Measurements from ENCODE around the gene KIF22. TPM values are rescaled to one million over a fixed set of nuclear protein-coding genes. Genes with fewer than 3 reads are reported as not detected.
A peak's percentile ranks its signal among the peaks of the same experiment; 100 is the strongest.

Gene KIF22
- total and polyA plus RNA-seq, 8 donors = 11.1 to 229 (median 51.6) TPM

GRCh38 chr16:29848420-29849297 is 58.1 kb downstream of the KIF22 start:
- Histone ChIP-seq H3K27me3 (no peaks in the 10 kb centered on the region), H3K9me3 (no peaks in the 10 kb centered on the region), H3K27ac (peak overlapping the region in 2 of 5 donors; percentile 4 to 6), H3K4me3 (no peak overlapping the region), H3K4me1 (peaks cover 0 to 12% (median 4%) of the 10 kb centered on the region in 4 donors), H3K36me3 (peaks cover 40 to 64% (median 47%) of the 10 kb centered on the region in 4 donors)
- 38 to 42% (median 41%) methylated on average over 14 to 15 of the region's 15 CpGs for WGBS, 5 donors
- intact Hi-C loops (cut with DNase I; ENCODE audit: low total_unique reads) = no loop called here
- no peak for TF ChIP-seq EP300 (IDR thresholded peaks at IDR 0.05)
- TF ChIP-seq POLR2A (IDR thresholded peaks at IDR 0.05) = no peak
- TF ChIP-seq POLR2AphosphoS5 (IDR thresholded peaks at IDR 0.05) = peak in 2 of 3 donors; percentile 8 to 46
- TF ChIP-seq, protein P1, sequence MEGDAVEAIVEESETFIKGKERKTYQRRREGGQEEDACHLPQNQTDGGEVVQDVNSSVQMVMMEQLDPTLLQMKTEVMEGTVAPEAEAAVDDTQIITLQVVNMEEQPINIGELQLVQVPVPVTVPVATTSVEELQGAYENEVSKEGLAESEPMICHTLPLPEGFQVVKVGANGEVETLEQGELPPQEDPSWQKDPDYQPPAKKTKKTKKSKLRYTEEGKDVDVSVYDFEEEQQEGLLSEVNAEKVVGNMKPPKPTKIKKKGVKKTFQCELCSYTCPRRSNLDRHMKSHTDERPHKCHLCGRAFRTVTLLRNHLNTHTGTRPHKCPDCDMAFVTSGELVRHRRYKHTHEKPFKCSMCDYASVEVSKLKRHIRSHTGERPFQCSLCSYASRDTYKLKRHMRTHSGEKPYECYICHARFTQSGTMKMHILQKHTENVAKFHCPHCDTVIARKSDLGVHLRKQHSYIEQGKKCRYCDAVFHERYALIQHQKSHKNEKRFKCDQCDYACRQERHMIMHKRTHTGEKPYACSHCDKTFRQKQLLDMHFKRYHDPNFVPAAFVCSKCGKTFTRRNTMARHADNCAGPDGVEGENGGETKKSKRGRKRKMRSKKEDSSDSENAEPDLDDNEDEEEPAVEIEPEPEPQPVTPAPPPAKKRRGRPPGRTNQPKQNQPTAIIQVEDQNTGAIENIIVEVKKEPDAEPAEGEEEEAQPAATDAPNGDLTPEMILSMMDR (IDR thresholded peaks at IDR 0.05) = peak in 5 of 7 experiments; percentile 66 to 95 (median 77)
- peak; percentile 81 to 85 for DNase-seq

DNA sequence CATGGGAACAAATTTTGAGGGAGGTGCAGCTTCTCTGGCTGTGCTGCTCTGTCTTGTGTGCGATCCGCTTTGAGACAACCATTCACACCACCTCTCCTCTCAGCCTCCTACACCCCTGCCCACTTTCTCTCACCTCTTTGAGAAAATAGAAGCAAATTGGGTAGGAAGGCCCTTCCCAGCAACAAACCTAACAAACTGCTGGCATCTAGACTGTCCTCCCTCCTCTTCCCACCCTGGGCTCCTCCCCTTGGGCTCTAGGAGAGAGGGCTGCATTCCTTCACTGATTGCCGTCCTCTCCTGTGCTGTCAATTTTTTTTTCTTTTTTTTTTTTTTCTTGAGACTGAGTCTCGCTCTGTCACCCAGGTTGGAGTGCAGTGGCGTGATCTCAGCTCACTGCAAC is 59.0 kb downstream of the KIF22 start:
- no peaks in the 10 kb centered on the region for H3K27me3 ChIP-seq
- DNase-seq = no peak
- H3K27ac ChIP-seq = peak overlapping the region in 1 of 5 donors; percentile 4
- no peak overlapping the region for H3K4me3 ChIP-seq
- WGBS, 5 donors = 54 to 76% (median 72%) methylated on average over 5 of the region's 5 CpGs
- peaks cover 0 to 12% (median 4%) of the 10 kb centered on the region in 4 donors for H3K4me1 ChIP-seq
- TF ChIP-seq POLR2A (IDR thresholded peaks at IDR 0.05) = no peak
- no peak for TF ChIP-seq EP300 (IDR thresholded peaks at IDR 0.05)
- no peak for TF ChIP-seq POLR2AphosphoS5 (IDR thresholded peaks at IDR 0.05)
- TF ChIP-seq, protein P1 (IDR thresholded peaks at IDR 0.05) = no peak
- intact Hi-C loops (cut with DNase I; ENCODE audit: low total_unique reads) = no loop called here
- H3K9me3 ChIP-seq = no peaks in the 10 kb centered on the region
- H3K36me3 ChIP-seq = peaks cover 34 to 56% (median 38%) of the 10 kb centered on the region in 4 donors

DNA sequence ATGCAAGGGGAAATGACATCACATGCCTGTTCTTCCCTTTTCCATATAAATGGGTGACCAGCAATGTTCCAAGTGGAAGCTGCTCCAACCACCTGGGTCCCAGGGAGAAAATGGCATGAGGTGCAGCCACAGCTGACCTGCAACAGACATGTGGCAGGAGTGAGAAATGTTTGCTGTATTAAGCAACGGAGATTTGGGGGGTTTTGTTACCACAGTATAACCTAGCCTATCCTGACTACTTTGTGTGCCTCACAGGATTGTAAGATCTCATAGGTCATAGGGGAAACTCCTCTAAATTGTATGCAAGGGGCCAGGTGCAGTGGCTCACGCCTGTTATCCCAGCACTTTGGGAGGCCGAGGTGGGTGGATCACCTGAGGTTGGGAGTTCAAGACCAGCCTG is 60.4 kb downstream of the KIF22 start:
- no peak for DNase-seq
- TF ChIP-seq POLR2A (IDR thresholded peaks at IDR 0.05) = no peak
- TF ChIP-seq, protein P1 (IDR thresholded peaks at IDR 0.05) = no peak
- TF ChIP-seq POLR2AphosphoS5 (IDR thresholded peaks at IDR 0.05) = no peak
- no peak for TF ChIP-seq EP300 (IDR thresholded peaks at IDR 0.05)
- 86 to 100% (median 89%) methylated on average over 3 of the region's 3 CpGs for WGBS, 5 donors
- Histone ChIP-seq H3K9me3 (no peaks in the 10 kb centered on the region), H3K4me3 (no peak overlapping the region), H3K27me3 (no peaks in the 10 kb centered on the region), H3K36me3 (peaks cover 19 to 41% (median 23%) of the 10 kb centered on the region in 4 donors), H3K27ac (no peak overlapping the region), H3K4me1 (peaks cover 3 to 22% (median 13%) of the 10 kb centered on the region in 4 donors)
- intact Hi-C loops (cut with DNase I; ENCODE audit: low total_unique reads) = no loop called here

GRCh38 chr16:29852654-29853053 is 62.1 kb downstream of the KIF22 start:
- Histone ChIP-seq H3K27me3 (no peaks in the 10 kb centered on the region), H3K9me3 (no peaks in the 10 kb centered on the region), H3K4me3 (no peak overlapping the region), H3K36me3 (peaks cover 4 to 25% (median 7%) of the 10 kb centered on the region in 4 donors), H3K4me1 (peaks cover 6 to 34% (median 23%) of the 10 kb centered on the region in 4 donors), H3K27ac (peak overlapping the region in 4 of 5 donors; percentile 25 to 42 (median 40))
- DNase-seq = peak in 1 of 2 donors; percentile 82
- intact Hi-C loops (cut with DNase I; ENCODE audit: low total_unique reads) = no loop called here
- WGBS, 5 donors = 45 to 68% (median 55%) methylated on average over 7 of the region's 7 CpGs
- TF ChIP-seq, protein P1 (IDR thresholded peaks at IDR 0.05) = no peak
- TF ChIP-seq POLR2A (IDR thresholded peaks at IDR 0.05) (no peak), POLR2AphosphoS5 (IDR thresholded peaks at IDR 0.05) (peak in 2 of 3 donors; percentile 28 to 52)
